H1 (cell line): Measurements from ENCODE around the gene GSG1L2. TPM values are rescaled to one million over a fixed set of nuclear protein-coding genes. Genes with fewer than 3 reads are reported as not detected.

ENCODE experiments used
- PHF8 ChIP-seq: fragments of 200-600 bp; sonication (generic); conservative IDR thresholded peaks from 2 replicates; pipeline ENCODE4 v1.7.1; 2012; ENCODE audit warnings: low read depth, mild to moderate bottlenecking, inconsistent platforms, low read length, moderate library complexity
- SAP30 ChIP-seq: fragments of 300-600 bp; sonication (generic); IDR thresholded peaks from 2 replicates; pipeline ENCODE4 v1.7.1; 2012; ENCODE audit warnings: low read length, moderate library complexity, mild to moderate bottlenecking, inconsistent platforms; ENCODE audit not compliant: insufficient read depth, insufficient replicate concordance
- polyA plus RNA-seq, 7 experiments: library from polyadenylated mRNA; depleted of rRNA in 3 of 7; stranded (reverse) in 5 of 7; unstranded in 2 of 7; fragments of >200 nt in 5 of 7; fragments of 200-250 nt in 2 of 7; gene quantifications; 1 replicate in 5 of 7; 2 replicates in 1 of 7; 4 replicates in 1 of 7; pipeline versions ENCODE4 v1.2.1 to v1.2.3, GENCODE V29; 2011 to 2013; ENCODE audit warnings: missing spikeins in 2 of 7, mixed read lengths in 2 of 7
- total RNA-seq: library from RNA; stranded (reverse); fragmentation: NEBNext Ultra II Directional; extraction: Animal tissue kit (Norgen Biotek cat#: 25700); gene quantifications from 2 replicates; pipeline ENCODE4 v1.2.1, GENCODE V29; 2021

Gene GSG1L2
- total and polyA plus RNA-seq, 2 of the 8 experiments (the other 6 are each of a cell fraction or from before 2014, with no cell fraction given): not detected

DNA sequence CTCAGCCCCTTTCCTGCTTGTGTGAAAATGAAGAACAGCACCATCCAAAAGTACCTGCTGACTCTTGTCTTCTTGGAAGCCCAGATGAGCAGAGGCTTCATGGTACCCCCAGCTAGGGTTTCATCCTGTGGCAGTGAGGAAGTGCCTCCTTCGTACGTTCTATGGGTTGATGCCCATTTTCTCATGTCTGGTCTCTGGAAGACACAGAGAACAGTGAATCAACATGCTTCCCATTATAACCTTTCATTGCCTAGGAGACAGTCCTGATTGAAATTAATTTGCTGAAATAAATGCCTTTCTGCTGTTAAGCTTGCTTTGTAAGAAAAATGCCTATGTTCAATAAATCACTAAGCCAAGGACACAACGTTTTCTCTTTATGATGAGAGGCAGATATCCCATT is 46.7 kb upstream of the GSG1L2 start (continued):
- no peak for TF ChIP-seq SAP30
- no peak for TF ChIP-seq PHF8
